HG02588 (cell line): ENCODE measurements around the gene PCDHGA4.
"Not testable (repeated sequence)": the region's sequence is repeated elsewhere in the genome, so short reads cannot be mapped to it uniquely, and the experiment has no call there.

Experiments used
- ATAC-seq: cut with Tn5 transposase; IDR thresholded peaks from one replicate; pipeline ENCODE4 v1.9.1; 2021; ENCODE audit warnings: mild to moderate bottlenecking, moderate library complexity; ENCODE audit not compliant: unreplicated experiment

The PCDHGA4 gene

DNA sequence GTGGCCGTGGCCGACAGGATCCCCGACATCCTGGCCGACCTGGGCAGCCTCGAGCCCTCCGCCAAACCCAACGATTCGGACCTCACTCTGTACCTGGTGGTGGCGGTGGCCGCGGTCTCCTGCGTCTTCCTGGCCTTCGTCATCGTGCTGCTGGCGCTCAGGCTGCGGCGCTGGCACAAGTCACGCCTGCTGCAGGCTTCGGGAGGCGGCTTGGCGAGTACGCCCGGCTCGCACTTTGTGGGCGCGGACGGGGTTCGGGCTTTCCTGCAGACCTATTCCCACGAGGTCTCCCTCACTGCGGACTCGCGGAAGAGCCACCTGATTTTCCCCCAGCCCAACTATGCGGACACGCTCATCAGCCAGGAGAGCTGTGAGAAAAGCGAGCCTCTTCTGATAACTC, 8.8 kb upstream of the PCDHGA4 start:
- ATAC-seq: not testable (repeated sequence)

- ATAC-seq: no peak
Measured at GRCh38 chr5:141349917-141350619, 4.8 kb upstream of the PCDHGA4 start, which contains the start of gene PCDHGB1. Gene PCDHGB1, plus strand, starts transcription at chr5:141350099. Its CDS starts 162 bp downstream, at chr5:141350261.

GRCh38 chr5:141351591-141351990, 3.2 kb upstream of the PCDHGA4 start:
- ATAC-seq: no peak

- ATAC-seq: no peak
Measured at GRCh38 chr5:141355641-141356040, 820 bp downstream of the PCDHGA4 start.

GRCh38 chr5:141356133-141356532, 1.3 kb downstream of the PCDHGA4 start:
- ATAC-seq: no peak

DNA sequence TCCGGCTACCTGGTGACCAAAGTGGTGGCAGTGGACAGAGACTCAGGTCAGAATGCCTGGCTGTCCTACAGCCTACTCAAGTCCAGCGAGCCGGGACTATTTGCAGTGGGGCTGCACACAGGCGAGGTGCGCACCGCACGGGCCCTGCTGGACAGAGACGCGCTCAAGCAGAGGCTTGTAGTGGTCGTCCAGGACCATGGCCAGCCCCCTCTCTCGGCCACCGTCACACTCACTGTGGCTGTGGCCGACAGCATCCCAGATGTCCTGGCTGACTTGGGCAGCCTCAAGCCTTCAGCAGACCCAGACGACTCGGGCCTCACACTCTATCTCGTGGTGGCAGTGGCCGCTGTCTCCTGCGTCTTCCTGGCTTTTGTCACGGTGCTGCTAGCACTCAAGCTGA, 2.1 kb downstream of the PCDHGA4 start:
- ATAC-seq: no peak

DNA sequence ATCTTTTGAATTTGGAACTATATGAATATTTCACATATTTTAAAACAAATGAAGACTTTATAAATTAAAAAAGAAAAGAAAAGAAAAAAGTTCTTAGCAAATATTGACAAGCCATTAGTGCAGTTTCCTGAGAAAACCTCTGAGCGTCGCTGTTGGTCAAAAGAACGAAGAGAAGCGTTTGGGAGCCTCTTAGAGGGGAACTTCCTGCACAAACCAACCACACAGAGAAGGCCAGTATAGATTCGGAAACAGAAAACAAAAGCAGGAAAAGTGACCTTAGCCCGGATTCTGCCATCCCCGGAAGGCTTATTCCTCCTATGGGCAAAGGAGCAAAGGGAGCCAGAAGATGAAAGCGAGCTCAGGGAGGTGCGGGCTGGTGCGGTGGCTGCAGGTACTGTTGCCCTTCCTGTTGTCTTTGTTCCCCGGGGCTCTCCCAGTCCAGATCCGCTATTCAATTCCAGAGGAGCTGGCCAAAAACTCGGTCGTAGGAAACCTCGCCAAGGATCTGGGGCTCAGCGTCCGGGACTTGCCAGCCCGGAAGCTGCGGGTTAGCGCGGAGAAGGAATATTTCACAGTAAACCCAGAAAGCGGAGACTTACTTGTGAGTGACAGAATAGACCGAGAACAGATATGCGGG, 5.1 kb downstream of the PCDHGA4 start, which contains the start of gene PCDHGB2:
Gene PCDHGB2 (plus strand): TSS at position 205 of the 637 bp plus-strand sequence. CDS start 142 bp downstream, at position 347.
- peak; percentile 46 for ATAC-seq

GRCh38 chr5:141360685-141361084, 5.9 kb downstream of the PCDHGA4 start:
- ATAC-seq: no peak

GRCh38 chr5:141362719-141363118, 7.9 kb downstream of the PCDHGA4 start:
- ATAC-seq: no peak

- no peak for ATAC-seq
Measured at GRCh38 chr5:141363952-141364660, 9.3 kb downstream of the PCDHGA4 start, which contains the start of gene PCDHGA5. Gene PCDHGA5, plus strand, starts transcription at chr5:141364162. Its CDS starts 169 bp downstream, at chr5:141364331.

- ATAC-seq: no peak
Measured at GRCh38 chr5:141366016-141366896, 11.4 kb downstream of the PCDHGA4 start.

DNA sequence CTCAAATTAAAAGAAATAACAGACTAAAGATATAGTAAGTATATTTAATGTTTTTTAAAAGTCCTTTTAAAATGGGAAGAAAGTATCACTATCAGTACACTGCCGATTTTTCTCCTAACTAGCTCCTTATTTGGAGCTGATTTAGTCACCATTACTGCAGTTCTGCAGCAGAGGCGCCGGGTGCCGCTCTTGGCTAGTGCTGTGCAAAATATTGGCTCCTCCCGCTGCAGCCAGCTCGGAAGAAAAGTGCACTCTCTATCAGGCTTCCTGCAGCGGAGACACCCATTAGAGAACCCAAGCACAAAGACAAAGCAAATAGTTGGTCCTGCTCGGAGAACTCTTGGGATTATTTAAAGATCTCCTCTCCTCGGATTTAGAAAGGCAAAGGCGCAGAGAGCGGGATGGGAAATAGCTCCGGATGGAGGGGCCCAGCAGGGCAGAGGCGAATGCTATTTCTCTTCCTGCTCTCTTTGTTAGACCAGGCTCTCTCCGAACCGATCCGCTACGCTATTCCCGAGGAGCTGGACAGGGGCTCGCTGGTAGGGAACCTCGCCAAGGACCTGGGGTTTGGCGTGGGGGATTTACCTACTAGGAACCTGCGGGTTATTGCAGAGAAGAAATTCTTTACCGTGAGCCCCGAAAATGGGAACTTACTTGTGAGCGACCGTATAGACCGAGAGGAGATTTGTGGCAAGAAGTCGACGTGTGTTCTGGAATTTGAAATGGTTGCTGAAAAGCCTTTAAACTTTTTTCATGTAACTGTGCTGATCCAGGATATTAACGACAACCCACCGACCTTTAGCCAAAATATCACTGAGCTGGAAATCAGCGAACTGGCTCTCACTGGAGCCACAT, 15.4 kb downstream of the PCDHGA4 start, which contains the start of gene PCDHGB3:
Gene PCDHGB3 (plus strand): TSS at position 249 of the 855 bp plus-strand sequence. CDS start 153 bp downstream, at position 402.
- ATAC-seq: peak; percentile 97

- ATAC-seq: no peak
Measured at GRCh38 chr5:141371572-141372475, 17.0 kb downstream of the PCDHGA4 start.

- ATAC-seq: no peak
Measured at GRCh38 chr5:141373673-141374317, 19.0 kb downstream of the PCDHGA4 start, which contains the start of gene PCDHGA6. Gene PCDHGA6, plus strand, starts transcription at chr5:141373891. Its CDS starts 193 bp downstream, at chr5:141374084.

- no peak for ATAC-seq
Measured at GRCh38 chr5:141374627-141375026, 19.8 kb downstream of the PCDHGA4 start.

GRCh38 chr5:141375444-141376155, 20.8 kb downstream of the PCDHGA4 start:
- not testable (repeated sequence) for ATAC-seq
